Stimulated activated CD4-positive, alpha-beta T cell treated with anti-CD3 and anti-CD28 coated beads, Interleukin-15, amount 100 ng/mL, for 48 hours (primary cell): ENCODE data around the gene CERS5.
A peak's percentile ranks its signal among the peaks of the same experiment; 100 is the strongest.
"Not testable (repeated sequence)": the region's sequence is repeated elsewhere in the genome, so short reads cannot be mapped to it uniquely, and the experiment has no call there.

ENCODE experiments used
- DNase-seq, 2 donors: peaks; one replicate each; pipeline ENCODE4 v3.0.0-alpha.2; 2020; ENCODE audit warnings: low read depth in 2 of 2

Gene CERS5

DNA sequence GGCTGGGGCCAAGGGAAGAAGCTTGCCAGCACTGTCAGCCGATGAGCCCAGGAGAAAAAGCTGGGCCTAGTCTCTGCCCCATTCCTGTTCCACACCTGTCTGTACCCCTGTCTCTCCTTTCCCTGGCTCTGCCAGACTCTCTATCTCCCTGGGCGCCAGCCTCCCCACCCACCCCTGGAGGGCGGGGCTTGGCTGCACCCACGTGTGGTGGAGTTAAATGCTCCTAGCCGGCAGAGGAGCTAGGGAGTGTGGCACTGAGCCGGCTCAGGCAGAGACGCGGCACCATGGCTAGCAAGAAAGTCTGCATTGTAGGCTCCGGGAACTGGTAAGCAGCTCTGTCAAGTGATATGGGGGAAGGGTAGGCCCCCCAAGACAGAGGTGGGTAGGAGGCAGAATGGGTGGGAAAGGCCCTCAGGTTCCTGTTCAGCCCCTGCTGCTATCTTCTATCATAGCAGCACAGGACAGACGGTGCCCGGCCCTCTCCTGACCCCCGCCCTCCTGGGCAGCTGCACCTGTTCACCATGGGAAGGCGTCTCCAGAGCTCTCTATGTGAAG lies 63.3 kb downstream of the CERS5 start, which contains the start of gene GPD1:
Gene GPD1, plus strand, starts transcription at position 242 of the 555 bp plus-strand sequence. Its CDS starts 43 bp downstream, at position 285.
- DNase-seq = no peak

DNA sequence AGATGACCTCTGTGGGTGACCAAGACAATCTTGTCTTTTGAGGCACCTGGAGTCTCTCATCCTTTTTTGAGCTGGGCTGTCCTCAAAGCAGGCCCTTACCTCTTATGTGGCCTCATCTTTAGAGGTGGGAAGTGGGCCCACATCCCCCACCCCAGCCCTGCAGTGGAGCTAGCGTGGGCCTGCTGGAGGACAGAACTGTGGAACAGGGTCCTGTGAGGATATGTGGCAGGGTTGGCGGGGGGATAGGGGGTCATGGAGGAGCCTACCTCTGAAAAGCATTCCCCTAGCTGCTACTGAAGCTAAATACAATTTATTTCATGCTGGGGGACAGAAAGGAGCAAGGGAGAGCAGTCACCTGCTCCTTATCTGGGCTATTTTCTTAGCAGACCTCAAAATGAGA lies 63.8 kb downstream of the CERS5 start:
- DNase-seq = no peak

DNA sequence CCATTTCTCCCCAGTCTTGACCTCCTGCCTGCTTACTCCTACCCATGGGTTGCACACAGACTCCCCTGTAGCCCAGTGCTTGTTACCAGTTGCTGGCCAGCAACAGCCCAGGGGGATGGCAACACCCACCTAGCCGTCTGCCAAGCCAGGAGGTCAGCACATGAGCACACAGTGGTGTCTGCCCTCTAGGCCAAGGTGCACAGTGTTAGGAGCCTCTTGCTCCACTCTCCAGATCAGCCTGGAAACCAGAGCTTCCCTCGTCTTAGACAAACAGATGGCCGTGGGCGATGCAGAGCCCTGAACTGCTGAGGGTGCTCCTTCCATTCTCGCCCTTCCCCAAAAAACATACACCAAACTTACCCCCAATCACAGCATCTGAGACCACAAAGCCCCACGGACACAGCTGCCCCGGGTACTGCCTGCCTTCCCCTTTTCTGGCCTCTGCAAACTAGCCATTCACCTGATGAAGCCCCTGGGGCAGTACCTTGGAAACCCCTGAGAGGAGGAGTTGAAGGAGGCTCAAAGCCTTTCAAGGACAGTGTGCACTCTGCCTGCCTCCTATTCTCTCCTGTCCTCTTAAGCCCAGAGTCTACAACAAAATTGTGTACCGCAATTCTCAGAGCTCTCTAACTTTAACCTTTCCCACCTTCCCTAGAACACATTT lies 64.4 kb downstream of the CERS5 start:
- DNase-seq = no peak

DNA sequence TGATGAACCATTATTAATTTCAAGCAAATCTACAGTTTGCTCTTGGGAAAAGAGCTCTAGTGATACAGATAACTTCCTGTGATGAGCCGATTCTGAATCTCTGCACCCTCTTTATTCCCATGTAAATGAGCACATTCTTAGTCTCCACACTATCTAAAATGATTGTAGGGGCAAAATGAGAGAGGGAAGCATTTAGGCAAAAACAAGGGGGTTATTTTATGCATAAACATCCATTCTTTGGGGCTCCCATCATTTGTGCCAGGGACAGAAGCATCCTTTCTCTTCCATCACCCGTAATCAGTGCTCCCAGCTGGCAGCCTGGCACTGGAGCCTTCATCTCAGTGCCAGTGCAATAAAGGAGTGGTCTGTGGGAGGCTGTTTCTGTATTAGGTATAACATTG lies 65.0 kb downstream of the CERS5 start:
- DNase-seq = no peak

DNA sequence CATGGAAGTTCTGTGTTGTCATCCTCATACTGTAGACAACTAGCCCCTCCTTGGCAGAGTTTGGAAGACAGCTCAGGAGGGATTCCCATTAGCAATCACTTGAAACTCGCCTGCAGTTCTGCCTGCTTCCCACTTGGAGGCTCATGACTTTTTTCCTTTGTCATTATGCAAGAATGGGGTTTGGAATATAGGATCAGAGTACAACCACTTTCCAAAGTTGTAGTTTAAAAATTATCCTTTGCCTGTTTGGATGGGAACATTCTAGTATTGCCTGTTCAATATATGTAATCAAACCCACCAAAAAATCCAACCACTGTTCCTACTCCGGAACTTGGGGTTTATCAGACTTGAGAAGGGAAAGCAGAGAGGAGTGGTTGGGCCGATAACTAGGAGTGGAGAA lies 65.5 kb downstream of the CERS5 start:
- no peak for DNase-seq

DNA sequence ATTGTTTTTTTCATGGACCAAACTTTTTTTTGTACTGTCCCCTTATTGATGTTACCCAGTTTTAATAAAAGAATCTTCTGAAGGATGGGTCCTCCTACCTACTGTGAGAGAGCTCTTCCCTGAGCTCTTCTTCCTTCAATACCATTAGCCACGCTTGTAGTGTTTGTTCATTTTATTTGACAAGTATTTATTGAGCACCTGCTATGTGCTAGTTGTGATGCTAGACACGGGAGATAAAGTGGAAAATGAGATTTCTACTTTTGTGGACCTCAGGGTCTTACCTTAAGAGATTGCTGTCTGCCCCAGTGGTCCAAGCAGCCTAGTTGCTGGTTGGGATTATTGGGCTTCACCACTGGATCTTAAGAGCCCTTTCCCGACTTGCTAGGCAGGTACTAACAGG lies 66.6 kb downstream of the CERS5 start:
- DNase-seq = no peak

DNA sequence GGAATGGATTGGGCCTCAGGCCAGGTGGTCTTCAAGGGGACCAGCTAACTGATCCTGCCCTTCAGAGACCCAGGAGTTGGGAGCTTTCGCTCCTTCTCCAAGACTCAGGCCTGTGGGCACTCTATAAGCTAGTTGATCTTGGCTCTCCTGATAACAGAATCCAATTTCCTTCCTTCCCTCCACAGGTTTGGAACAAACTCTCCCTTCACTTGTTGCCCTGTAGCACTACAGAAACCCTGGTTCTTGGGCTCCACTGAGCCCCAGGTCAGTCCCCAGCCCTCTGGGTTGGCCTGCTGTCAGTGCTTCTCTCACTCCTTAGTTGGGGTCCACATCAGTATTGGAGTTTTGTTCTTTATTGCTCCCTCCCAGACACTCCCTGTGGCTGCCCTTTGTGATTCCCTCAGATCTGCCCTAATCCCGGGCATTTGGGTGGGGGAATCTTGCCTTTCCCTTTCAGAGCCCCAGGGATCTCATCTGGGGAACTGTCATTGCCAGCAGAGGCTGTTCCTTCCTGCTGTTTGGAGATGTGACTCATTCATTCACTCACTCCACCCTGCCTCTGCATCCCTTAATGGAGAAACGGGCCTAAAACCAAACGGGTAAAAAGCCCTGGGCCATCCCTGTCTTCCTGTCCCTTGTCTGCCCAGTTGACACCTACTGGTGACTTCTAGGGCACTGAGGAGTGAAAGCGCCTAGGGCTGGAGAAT lies 67.7 kb downstream of the CERS5 start:
- no peak for DNase-seq

DNA sequence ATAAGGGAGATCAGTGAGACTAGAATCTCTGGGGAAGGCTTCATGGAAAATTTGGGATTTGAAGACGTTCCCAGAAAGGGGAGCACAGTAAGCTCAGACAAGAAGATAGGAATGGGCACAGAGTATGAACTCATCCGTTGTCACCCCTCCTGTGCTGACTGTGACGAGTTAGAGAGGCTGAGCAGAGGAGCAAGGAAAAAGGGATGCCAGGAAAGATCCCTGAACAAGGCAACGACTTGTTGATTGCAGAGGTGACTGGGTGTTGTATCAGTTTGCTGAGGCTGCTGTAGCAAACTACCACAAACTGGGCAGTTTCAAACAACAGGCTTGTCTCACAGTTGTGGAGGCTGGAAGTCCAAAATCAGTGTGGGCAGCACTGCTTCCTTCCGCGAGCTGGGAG lies 69.2 kb downstream of the CERS5 start:
- DNase-seq = no peak

DNA sequence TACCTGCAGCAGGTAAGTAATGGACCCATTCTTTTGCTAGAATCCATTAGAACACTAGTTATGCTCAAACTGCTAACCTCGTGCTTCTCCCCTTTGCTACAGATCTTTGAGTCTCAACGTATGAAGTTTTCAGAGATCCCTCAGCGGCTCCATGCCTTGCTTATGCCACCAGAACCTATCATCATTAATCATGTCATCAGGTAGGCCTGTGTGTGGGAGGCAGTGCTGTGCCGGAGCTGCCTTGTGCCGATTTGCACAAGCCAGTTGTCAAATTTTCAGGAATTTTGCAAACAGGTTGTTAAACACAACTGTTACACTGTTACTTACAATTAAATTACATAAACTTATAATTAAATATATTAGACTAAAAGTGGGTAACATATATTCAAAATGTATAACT lies 76.8 kb downstream of the CERS5 start:
- no peak for DNase-seq

DNA sequence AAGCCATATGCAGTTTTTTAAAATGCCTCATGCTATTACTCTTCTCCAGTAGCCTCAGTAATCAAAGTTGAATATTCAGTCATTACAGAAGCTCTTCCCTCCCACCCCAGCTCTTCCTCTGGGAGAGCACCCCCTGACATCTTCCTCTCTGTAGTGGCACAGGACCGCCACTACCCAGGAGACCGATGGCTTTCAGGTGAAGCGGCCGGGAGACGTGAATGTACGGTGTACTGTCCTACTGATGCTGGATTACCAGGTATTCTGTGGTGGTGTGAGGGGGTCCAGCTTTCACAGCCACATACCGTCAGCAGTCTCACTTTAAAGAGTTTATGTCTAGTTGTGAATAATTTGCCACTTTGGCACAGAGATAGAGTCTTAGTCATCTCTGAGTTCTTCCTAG lies 77.4 kb downstream of the CERS5 start:
- DNase-seq = no peak

DNA sequence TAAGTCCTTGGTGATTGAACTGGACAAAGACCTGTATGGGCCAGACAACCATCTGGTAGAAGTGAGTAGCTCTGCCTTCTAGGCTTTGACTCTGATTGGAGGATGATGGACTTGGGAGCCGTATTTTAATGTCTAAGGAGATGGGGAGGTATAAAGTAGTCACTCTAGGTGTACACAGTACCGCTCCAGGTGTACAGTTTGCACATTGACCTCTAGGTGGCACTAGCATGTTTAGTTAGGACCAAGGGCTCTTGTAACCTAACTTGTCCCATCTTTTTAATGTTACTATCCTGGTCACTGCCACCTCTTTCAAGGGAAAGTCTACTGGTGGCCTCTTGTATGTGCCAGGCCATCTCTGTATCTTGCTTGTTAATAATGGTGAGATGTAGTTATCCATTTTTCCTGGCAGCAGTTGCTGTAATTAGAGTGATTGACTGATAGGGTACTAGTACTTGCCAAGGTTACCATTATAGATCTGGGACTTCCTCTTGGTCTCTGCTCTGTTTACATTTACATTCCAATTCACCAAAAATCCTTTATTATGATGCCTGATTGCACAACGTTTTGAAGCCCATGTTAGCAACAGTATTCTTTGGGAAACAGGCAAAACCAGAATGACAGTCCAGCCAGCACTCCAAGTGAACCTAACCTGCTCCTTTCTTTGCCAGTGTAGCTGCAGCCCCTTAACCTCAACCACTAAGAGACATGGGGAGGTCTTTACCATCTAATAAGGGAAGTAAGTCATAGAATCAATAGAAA lies 78.4 kb downstream of the CERS5 start:
- DNase-seq = peak; percentile 39 to 46

DNA sequence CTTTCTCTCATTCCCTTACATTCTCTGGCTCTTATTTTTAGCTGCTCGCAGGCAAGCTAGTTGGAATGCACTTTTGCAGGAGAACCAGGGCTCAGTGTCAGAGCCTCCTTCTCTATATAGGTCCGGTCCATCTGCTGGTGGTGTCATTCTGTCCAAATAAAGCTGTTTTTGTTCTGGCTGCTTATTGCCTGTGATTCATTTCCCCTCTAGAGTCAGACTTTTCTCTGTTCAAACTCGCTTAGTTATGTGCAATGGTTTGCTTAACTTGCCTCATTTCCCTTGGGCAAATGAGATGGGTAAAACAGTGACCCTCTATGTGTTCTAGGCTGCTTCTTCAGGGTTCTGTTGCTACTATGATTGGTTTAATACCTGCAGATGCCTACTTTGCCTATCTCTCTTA lies 79.2 kb downstream of the CERS5 start:
- DNase-seq = no peak

DNA sequence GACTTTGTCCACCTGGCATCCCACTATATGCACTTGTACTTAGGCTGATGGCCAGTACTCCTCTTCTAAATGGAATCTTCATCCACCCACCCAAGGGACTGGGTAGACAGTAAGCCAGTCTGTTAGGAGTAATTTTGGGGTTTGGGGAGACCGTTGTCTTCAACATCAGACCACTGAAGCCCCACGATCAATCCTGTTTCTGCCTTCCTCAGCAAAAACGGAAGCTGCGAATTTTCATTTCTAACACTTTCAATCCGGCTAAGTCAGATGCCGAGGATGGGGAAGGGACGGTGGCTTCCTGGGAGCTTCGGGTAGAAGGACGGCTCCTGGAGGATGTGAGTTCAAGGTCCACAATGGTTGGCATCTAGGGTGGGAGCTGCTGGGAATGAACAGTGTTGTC lies 80.0 kb downstream of the CERS5 start:
- no peak for DNase-seq

DNA sequence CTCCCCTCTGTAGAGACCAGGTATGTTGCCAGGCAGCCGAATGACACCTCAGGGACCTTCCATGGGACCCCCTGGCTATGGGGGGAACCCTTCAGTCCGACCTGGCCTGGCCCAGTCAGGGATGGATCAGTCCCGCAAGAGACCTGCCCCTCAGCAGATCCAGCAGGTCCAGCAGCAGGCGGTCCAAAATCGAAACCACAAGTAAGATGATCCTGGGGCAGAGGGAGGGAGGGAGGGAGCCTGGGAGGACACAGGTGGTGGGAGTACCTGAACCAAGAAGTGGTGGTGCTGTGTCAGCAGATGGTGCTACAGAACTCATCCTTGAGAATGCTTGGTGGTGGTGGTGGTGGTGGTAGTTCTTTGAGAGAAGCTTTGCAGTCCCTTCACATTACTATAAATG lies 81.0 kb downstream of the CERS5 start:
- no peak for DNase-seq

DNA sequence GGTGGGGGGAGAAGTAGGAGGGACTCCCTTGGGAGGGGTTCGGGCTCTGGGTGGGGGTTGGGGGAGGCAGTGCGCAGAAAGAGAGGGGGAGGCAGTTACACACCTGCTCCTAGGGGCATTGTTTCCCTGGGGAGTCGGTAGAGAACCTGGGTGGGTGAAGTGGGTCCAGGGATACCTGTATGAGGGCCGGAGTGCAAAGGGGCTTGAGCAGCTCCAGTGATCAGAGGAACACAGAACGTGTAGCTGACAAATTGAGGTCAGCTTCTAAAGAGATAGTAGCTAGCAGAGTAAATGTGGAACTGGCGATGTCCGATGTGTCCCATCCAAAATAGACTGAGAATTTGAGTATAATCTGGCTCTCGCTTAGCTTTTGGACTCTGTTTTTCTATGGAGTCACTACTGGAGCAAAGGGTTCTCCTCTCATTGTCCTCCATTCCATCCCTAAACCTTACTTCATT lies 81.5 kb downstream of the CERS5 start:
- DNase-seq = peak in 1 of 2 donors; percentile 22

DNA sequence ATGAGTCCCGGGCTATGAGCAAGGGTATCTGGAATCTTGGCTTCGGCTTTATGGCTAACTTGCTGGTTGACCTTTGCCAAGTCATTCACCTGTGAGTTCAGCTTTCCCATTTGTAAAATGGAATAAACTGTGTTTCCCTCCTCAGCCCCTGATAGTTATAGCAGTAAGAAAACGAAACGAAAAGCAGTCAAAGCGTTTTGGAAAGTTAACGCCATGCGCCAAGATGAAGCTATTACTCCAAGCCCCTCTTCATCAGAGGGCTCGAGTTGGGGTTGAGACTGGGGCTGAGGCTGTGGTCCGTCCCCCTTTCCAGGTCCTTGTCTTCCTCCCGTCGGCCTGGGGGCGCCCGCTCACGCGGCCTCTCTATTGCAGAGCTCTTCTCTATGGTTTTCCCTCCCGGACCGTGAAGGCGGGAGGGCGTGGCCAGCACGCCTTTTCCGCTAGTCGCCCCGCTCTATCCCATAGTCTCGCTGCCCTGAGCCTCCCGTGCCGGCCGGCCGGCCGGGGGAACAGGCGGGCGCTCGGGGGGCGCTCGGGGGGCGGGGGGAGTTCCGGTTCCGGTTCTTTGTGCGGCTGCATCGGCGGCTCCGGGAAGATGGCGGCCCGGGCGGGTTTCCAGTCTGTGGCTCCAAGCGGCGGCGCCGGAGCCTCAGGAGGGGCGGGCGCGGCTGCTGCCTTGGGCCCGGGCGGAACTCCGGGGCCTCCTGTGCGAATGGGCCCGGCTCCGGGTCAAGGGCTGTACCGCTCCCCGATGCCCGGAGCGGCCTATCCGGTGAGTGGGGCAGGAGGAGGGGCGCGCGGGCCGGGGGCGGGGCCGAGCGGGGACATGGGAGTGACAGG lies 82.2 kb downstream of the CERS5 start, which contains the start of gene SMARCD1:
Gene SMARCD1, plus strand, starts transcription at position 568 of the 840 bp plus-strand sequence. Its CDS starts 28 bp downstream, at position 596.
- peak; percentile 75 to 83 for DNase-seq

DNA sequence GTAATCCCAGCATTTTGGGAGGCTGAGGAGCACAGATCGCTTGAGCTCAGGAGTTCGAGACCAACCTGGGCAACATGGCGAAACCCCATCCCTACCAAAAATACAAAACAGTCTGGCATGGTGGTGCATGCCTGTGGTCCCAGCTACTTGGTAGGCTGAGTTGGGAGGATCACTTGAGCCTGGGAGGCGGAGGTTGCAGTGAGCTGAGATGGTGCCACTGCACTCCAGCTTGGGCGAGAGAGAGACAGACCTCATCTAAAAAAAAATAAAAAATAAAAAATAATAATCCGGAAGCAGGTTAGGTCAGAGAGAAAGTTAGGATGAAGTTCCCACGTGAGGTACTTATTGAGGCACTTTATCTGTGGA lies 82.8 kb downstream of the CERS5 start:
- DNase-seq = not testable (repeated sequence)

DNA sequence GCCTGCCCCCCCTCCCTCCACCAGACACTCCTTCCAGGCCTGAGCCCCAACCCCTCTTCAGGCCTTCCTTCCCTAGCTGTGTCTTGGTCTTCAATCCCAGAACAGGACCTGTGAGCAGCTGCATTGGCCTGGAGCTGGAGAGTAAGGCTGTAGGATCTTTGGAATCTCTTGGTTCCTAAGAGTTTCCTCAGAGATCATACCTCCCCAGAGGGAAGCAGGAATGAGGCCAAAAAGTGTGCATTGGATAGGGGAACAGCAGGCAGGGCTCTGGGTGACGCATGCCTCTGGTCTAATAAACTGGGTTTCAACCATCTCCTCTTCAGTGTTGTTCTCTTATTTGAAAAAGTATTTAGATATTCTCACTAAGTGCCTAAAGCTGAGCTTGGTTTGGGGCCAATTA lies 83.9 kb downstream of the CERS5 start:
- DNase-seq = no peak

DNA sequence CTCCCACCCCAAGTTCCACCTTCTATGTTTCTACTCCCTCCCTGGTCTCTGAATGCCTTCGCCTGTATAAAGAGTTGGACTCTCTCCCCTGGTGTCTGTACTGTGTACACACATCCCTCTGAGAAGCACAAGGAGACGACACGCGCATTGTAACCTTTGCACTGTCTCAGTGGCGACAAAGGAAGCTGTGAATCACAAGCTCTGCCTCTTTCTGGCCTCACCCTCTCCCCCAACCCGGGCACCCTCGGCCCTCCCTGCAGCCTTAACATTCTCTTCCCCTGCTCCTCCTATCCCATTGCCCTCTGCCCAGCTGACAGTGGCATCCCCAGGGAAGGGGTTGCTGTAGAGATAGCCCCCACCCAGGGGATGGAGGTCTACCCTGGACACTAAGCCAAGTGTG lies 84.5 kb downstream of the CERS5 start:
- DNase-seq = no peak

DNA sequence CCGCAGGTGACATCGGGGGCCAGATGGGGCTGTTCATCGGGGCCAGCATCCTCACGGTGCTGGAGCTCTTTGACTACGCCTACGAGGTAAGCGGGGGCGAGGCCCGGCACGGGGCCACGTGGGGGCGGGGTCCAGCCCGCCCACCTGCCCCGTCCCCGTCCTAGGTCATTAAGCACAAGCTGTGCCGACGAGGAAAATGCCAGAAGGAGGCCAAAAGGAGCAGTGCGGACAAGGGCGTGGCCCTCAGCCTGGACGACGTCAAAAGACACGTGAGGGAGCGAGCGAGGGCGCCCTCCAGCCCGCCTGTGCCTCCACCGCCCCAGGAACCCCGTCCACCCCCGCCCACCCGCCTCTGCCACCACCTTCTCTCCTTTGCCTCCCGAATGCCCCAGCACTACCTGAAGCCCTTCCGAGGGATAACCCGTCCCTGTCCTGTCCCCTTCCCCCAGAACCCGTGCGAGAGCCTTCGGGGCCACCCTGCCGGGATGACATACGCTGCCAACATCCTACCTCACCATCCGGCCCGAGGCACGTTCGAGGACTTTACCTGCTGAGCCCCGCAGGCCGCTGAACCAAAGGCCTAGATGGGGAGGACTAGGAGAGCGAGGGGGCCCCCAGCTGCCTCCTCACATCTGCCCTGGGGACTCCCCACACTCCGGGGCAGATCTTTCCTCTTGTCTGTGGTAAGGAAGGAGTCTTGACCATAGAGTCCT lies 85.9 kb downstream of the CERS5 start:
- no peak for DNase-seq

DNA sequence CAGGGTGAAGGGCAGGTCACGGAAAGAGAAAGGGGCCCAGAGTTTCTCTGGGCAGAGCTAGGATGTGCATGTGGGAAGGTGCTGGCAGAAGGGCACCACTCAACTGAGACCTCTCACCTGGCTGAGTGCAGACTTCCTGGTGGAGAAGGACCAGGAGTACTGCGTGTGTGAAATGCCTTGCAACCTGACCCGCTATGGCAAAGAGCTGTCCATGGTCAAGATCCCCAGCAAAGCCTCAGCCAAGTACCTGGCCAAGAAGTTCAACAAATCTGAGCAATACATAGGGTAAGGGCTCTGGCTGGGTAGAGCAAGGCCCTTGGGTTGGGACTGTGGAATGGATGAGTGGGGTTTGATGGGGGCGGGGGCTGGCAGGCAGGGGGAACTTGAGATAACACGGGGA lies 87.4 kb downstream of the CERS5 start:
- DNase-seq = no peak
